GM12874 (cell line): ENCODE data around the gene PROZ.

Experiments used
- CTCF ChIP-seq: IDR thresholded peaks from 2 replicates; pipeline ENCODE4 v1.5.1; 2011; ENCODE audit warnings: low read depth, mild to moderate bottlenecking, control low read depth, low read length, moderate library complexity; ENCODE audit not compliant: insufficient read depth

The PROZ gene

GRCh38 chr13:113135281-113135760, 23.1 kb upstream of the PROZ start:
- TF ChIP-seq CTCF: no peak

GRCh38 chr13:113137691-113138298, 20.7 kb upstream of the PROZ start:
- no peak for TF ChIP-seq CTCF

DNA sequence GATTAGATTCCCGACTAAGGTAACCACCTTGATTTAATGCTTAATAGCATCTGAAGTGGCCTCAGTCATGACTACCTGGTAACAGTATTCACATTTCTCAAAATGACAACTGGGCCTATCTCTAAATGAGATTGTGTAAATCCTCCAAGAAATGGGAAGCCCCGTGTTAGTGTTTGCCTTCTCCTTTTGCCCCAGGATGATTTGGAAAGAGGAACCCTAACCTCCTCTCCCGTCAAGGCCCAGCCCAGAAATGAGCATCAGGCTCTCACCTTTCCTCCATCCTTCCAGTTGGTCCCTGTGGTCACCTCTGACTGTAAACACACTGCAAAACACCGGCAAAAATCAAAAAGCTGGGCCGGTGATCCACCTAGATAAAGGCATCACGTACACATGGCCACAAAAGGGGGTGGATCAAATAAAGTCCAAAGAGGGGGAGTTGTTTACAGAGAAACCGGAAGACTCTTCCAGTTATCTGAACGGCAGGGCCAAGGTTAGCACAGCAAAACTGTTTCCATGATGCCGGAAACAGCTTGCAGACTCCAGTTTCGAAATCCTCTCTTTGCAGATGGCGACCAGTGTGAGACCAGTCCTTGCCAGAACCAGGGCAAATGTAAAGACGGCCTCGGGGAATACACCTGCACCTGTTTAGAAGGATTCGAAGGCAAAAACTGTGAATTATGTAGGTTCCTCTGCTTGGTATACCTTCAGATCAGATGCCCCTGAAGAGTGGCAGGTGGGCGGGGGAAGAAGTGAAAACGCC, 19.5 kb upstream of the PROZ start:
- TF ChIP-seq CTCF: no peak

DNA sequence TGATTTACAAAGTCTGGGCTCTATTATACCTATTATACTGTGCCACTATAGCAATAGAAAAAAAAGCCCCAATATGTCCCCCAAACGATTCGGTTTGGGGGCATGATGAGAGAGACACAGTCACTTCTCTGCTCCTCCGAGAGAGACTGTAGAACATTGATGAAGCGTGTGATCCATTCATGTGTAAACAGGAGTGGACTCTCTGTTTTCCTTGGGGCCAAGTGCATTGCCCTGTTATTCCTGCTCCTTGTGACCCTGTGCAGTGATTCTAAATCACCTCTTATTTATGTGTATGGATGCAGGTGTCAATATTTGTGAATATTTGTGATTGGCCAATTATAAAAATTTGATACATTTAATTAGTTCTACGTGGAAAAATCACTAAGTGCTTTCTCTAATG, 18.9 kb upstream of the PROZ start:
- TF ChIP-seq CTCF: no peak

- TF ChIP-seq CTCF: no peak
Observed at GRCh38 chr13:113140677-113141600, 17.5 kb upstream of the PROZ start.

DNA sequence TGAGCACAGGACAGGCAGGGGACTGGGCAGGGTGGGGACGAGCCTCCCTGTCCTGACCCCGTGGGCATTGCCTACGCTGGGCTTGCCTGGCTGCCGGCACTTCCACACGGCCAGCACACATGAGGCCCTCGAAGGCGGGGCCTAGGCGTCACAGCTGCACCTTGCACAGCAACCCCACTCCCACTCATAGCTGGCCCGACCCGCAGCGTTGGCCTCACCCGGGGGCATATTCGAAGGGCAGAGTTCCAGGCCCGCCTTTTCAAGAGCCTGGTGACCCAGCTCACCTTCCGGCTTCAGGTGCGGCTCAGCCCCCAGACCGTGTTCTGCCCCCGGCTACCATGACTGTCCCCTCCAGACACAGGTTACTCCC, 16.9 kb upstream of the PROZ start:
- no peak for TF ChIP-seq CTCF

- no peak for TF ChIP-seq CTCF
Observed at GRCh38 chr13:113142876-113143275, 15.6 kb upstream of the PROZ start.
